Body of pancreas (tissue), 4 donors: ENCODE measurements around the gene EYS. TPM values are rescaled to one million over a fixed set of nuclear protein-coding genes. Genes with fewer than 3 reads are reported as not detected.
"Not testable (repeated sequence)": the region's sequence is repeated elsewhere in the genome, so short reads cannot be mapped to it uniquely, and the experiment has no call there.

Experiments used
- ATAC-seq: fragments of 150-250 bp; one replicate; pipeline ENCODE4 v1.9.1; 2016
- DNase-seq, 4 donors: peaks; one replicate each; pipeline ENCODE4 v3.0.0-alpha.2; 2019
- H3K27ac ChIP-seq, 4 donors: fragments of 200-600 bp; sonication (generic); 1 replicate in 3 of 4; 2 replicates in 1 of 4; pipeline versions ENCODE4 v1.5.1 to v1.6.1; 2016 to 2019; ENCODE audit warnings: mild to moderate bottlenecking in 1 of 4, mixed read lengths in 1 of 4, moderate library complexity in 1 of 4
- H3K27me3 ChIP-seq, 2 donors: fragments of 200-600 bp; sonication (generic); one replicate each; pipeline ENCODE4 v1.6.0; 2016; ENCODE audit warnings: mild to moderate bottlenecking in 1 of 2
- H3K36me3 ChIP-seq, 2 donors: fragments of 200-600 bp; sonication (generic); replicated peaks in 1 of 2; 2 replicates each; pipeline ENCODE4 v1.5.1; 2016; ENCODE audit warnings: low read depth in 2 of 2; ENCODE audit not compliant: insufficient read depth in 1 of 2
- H3K4me1 ChIP-seq: fragments of 200-600 bp; sonication (generic); one replicate; pipeline ENCODE4 v1.6.0; 2016
- H3K4me3 ChIP-seq, 2 donors: fragments of 200-600 bp; sonication (generic); 1 replicate in 1 of 2; 2 replicates in 1 of 2; pipeline ENCODE4 v1.5.1; 2016 to 2019
- H3K9me3 ChIP-seq, 3 donors: fragments of 200-600 bp; sonication (generic); 1 replicate in 2 of 3; 2 replicates in 1 of 3; pipeline ENCODE4 v1.5.1; 2016
- CTCF ChIP-seq, 7 experiments: fragments of 450-650 bp in 4 of 7; fragments of 200-600 bp in 3 of 7; sonication (generic) in 3 of 7; IDR thresholded peaks; one replicate each; pipeline ENCODE4 v1.5.1; 2016 to 2019; ENCODE audit warnings: antibody characterized with exemption in 7 of 7
- POLR2A ChIP-seq, 3 donors: fragments of 450-650 bp; IDR thresholded peaks; one replicate each; pipeline ENCODE4 v1.6.1; 2016; ENCODE audit warnings: antibody characterized with exemption in 3 of 3, mild to moderate bottlenecking in 2 of 3
- WGBS, 2 donors: methylation state at CpG; one replicate each; pipeline ENCODE4 v1.1.5; 2017; 5-methylcytosine and 5-hydroxymethylcytosine counted together
- intact Hi-C: fragments of 100-400 bp; cut with DNase I; formaldehyde crosslinking; loops from one replicate; pipeline ENCODE4 v1.15.1; 2023
- total RNA-seq, 2 donors: library from RNA; depleted of rRNA; stranded (reverse); fragments of >200 nt; gene quantifications; one replicate each; pipeline ENCODE4 v1.1.0, GENCODE V29; 2016

Gene EYS
- total RNA-seq, 2 donors from 2014 or later: 0.26 TPM; not detected in 1

DNA sequence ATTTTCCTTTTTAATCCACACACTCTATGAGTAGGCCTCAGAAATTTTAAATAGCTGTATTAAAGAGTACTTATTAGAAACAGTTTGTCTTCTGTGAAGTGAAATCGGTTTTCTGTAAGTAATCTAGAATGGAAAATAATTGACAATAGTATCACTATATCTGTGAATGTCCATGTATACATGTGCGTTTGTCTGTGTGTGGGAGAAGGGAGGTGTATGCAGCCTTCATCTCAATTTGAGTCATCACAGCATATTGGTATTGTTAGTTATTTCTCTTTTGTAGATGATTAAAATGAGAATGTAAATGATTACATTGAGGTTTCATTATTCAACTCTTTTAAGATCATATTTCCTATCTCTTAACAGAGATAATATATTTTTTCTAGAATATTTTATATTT lies 206.0 kb downstream of the EYS start:
- Histone ChIP-seq H3K27ac (no peak overlapping the region), H3K4me3 (no peak overlapping the region), H3K27me3 (no peaks in the 10 kb centered on the region), H3K4me1 (no peaks in the 10 kb centered on the region), H3K36me3 (no peaks in the 10 kb centered on the region), H3K9me3 (no peaks in the 10 kb centered on the region)
- DNase-seq (no peak), ATAC-seq (no peak)
- TF ChIP-seq CTCF (IDR thresholded peaks at IDR 0.05) (no peak), POLR2A (IDR thresholded peaks at IDR 0.05) (no peak)
- WGBS, 2 donors: 57 to 62% methylated on average over 2 of the region's 2 CpGs
- intact Hi-C loops: no loop called here

GRCh38 chr6:65483652-65484051 lies 223.4 kb downstream of the EYS start:
- H3K4me3 ChIP-seq, H3K36me3 ChIP-seq, H3K4me1 ChIP-seq, H3K27me3 ChIP-seq, ATAC-seq, H3K9me3 ChIP-seq, H3K27ac ChIP-seq, intact Hi-C loops, DNase-seq: not testable (repeated sequence)
- WGBS, 2 donors: 72 to 79% methylated on average over 7 of the region's 7 CpGs

GRCh38 chr6:65469650-65470049 lies 237.4 kb downstream of the EYS start:
- DNase-seq (no peak), ATAC-seq (no peak)
- Histone ChIP-seq H3K27ac (no peak overlapping the region), H3K27me3 (no peaks in the 10 kb centered on the region), H3K4me1 (no peaks in the 10 kb centered on the region), H3K4me3 (no peak overlapping the region), H3K36me3 (no peaks in the 10 kb centered on the region), H3K9me3 (no peaks in the 10 kb centered on the region)
- TF ChIP-seq CTCF (IDR thresholded peaks at IDR 0.05): no peak
- no peak for TF ChIP-seq POLR2A (IDR thresholded peaks at IDR 0.05)
- intact Hi-C loops: no loop called here

GRCh38 chr6:65468307-65468706 lies 238.7 kb downstream of the EYS start:
- intact Hi-C loops: no loop called here
- Histone ChIP-seq H3K36me3 (no peaks in the 10 kb centered on the region), H3K27ac (no peak overlapping the region), H3K9me3 (no peaks in the 10 kb centered on the region), H3K27me3 (no peaks in the 10 kb centered on the region), H3K4me1 (no peaks in the 10 kb centered on the region), H3K4me3 (no peak overlapping the region)
- 56 to 61% methylated on average over 3 of the region's 3 CpGs for WGBS, 2 donors
- DNase-seq (no peak), ATAC-seq (no peak)
- no peak for TF ChIP-seq CTCF (IDR thresholded peaks at IDR 0.05)
- no peak for TF ChIP-seq POLR2A (IDR thresholded peaks at IDR 0.05)

DNA sequence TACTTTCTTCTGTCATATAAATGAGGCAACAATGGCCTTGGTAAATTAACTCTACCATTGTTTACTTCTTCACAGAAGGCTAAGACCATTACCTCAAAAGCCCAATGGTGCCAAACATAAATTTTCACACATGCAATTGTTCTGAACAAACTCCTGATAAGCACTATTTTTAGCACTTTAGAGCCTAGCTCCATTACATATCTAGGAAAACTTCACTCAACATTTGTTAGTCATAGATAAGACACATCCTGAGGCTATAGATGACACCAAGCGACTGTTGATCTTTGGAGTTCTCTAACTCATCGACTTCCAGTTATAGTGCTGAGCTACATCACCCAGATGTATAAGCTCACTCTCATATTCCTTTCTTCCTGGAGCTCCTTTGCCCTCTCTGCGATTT lies 245.9 kb downstream of the EYS start:
- TF ChIP-seq POLR2A (IDR thresholded peaks at IDR 0.05) (no peak), CTCF (IDR thresholded peaks at IDR 0.05) (no peak)
- 34 to 41% methylated on average over 3 of the region's 3 CpGs for WGBS, 2 donors
- Histone ChIP-seq H3K4me3 (no peak overlapping the region), H3K4me1 (no peaks in the 10 kb centered on the region), H3K27ac (no peak overlapping the region), H3K9me3 (no peaks in the 10 kb centered on the region), H3K27me3 (no peaks in the 10 kb centered on the region), H3K36me3 (no peaks in the 10 kb centered on the region)
- intact Hi-C loops: no loop called here
- ATAC-seq (no peak), DNase-seq (no peak)
